ENCODE results near the gene PDE11A.

Gene PDE11A

GRCh38 chr2:177748360-177748759, 324.2 kb downstream of the PDE11A start:
- DNase-seq: no peak
- intact Hi-C loops (cut with DNase I): no loop called here

GRCh38 chr2:177747384-177747783, 325.2 kb downstream of the PDE11A start:
- no peak for DNase-seq
- intact Hi-C loops (cut with DNase I): no loop called here

GRCh38 chr2:177746358-177746757, 326.2 kb downstream of the PDE11A start:
- intact Hi-C loops (cut with DNase I): no loop called here
- DNase-seq: no peak

GRCh38 chr2:177745531-177745930, 327.0 kb downstream of the PDE11A start:
- DNase-seq: no peak
- intact Hi-C loops (cut with DNase I): no loop called here

- intact Hi-C loops (cut with DNase I): no loop called here
- no peak for DNase-seq
These were observed 329.7 kb downstream of the PDE11A start for GRCh38 chr2:177742851-177743250.

GRCh38 chr2:177741866-177742265, 330.7 kb downstream of the PDE11A start:
- no peak for DNase-seq
- intact Hi-C loops (cut with DNase I): no loop called here

- DNase-seq: no peak
- intact Hi-C loops (cut with DNase I): no loop called here
These were observed 331.9 kb downstream of the PDE11A start for GRCh38 chr2:177740700-177741099.

GRCh38 chr2:177738461-177739235, 333.9 kb downstream of the PDE11A start:
- no peak for DNase-seq
- intact Hi-C loops (cut with DNase I): no loop called here

- intact Hi-C loops (cut with DNase I): no loop called here
- DNase-seq: no peak
These were observed 337.2 kb downstream of the PDE11A start for GRCh38 chr2:177735318-177735803.

GRCh38 chr2:177733322-177733855, 339.2 kb downstream of the PDE11A start:
- intact Hi-C loops (cut with DNase I): no loop called here
- DNase-seq: no peak

- no peak for DNase-seq
- intact Hi-C loops (cut with DNase I): no loop called here
These were observed 341.2 kb downstream of the PDE11A start for GRCh38 chr2:177731384-177731783.

GRCh38 chr2:177730792-177731191, 341.8 kb downstream of the PDE11A start:
- no peak for DNase-seq
- intact Hi-C loops (cut with DNase I): no loop called here

GRCh38 chr2:177730363-177730762, 342.2 kb downstream of the PDE11A start:
- no peak for DNase-seq
- intact Hi-C loops (cut with DNase I): no loop called here

- intact Hi-C loops (cut with DNase I): loop anchor here (10.0 kb wide), 3 partner anchors 104 to 564 kb away; no protein-coding TSS in a partner anchor
- no peak for DNase-seq
These were observed 343.7 kb downstream of the PDE11A start for GRCh38 chr2:177728920-177729319.

- DNase-seq: no peak
These were observed 344.2 kb downstream of the PDE11A start for GRCh38 chr2:177728399-177728765.

GRCh38 chr2:177727577-177728398, 344.8 kb downstream of the PDE11A start:
- intact Hi-C loops (cut with DNase I): loop anchor here (10.0 kb wide), 3 partner anchors 103 to 563 kb away; no protein-coding TSS in a partner anchor
- no peak for DNase-seq

More at GRCh38 chr2:177728399-177728765, 344.2 kb downstream of the PDE11A start:
- intact Hi-C loops (cut with DNase I): loop anchor here (10.0 kb wide), 3 partner anchors 104 to 564 kb away; no protein-coding TSS in a partner anchor

GRCh38 chr2:177726931-177727348, 345.6 kb downstream of the PDE11A start:
- intact Hi-C loops (cut with DNase I): loop anchor here (10.0 kb wide), 3 partner anchors 102 to 562 kb away; no protein-coding TSS in a partner anchor
- DNase-seq: no peak

GRCh38 chr2:177724398-177725287, 347.9 kb downstream of the PDE11A start:
- DNase-seq: peak; percentile 12 to 86 (median 70)
- intact Hi-C loops (cut with DNase I): loop anchor here (5.0 to 10.0 kb wide), 4 partner anchors 100 to 560 kb away; no protein-coding TSS in a partner anchor

Measured in head of caudate nucleus (tissue), 42 donors.